Left ventricle myocardium inferior (tissue), 1 donor: Measurements from ENCODE around the gene LRRC7. TPM values are rescaled to one million over a fixed set of nuclear protein-coding genes. Genes with fewer than 3 reads are reported as not detected.

ENCODE experiments used
- DNase-seq: peaks from one replicate; pipeline ENCODE4 v3.0.0-alpha.2; 2020
- H3K27ac ChIP-seq: fragments of 200-600 bp; replicated peaks from 2 replicates; pipeline ENCODE4 v1.8.0; 2021
- H3K27me3 ChIP-seq: fragments of 200-600 bp; 2 replicates; pipeline ENCODE4 v1.8.0; 2021; ENCODE audit warnings: low read depth
- H3K36me3 ChIP-seq: fragments of 200-600 bp; 2 replicates; pipeline ENCODE4 v1.8.0; 2021
- H3K4me1 ChIP-seq: fragments of 200-600 bp; 2 replicates; pipeline ENCODE4 v1.8.0; 2021
- H3K4me3 ChIP-seq: fragments of 200-600 bp; 2 replicates; pipeline ENCODE4 v1.8.0; 2021; ENCODE audit warnings: mild to moderate bottlenecking, moderate library complexity
- H3K9me3 ChIP-seq: fragments of 200-600 bp; replicated peaks from 2 replicates; pipeline ENCODE4 v1.8.0; 2021
- intact Hi-C: fragments of 100-400 bp; cut with micrococcal nuclease; formaldehyde crosslinking; loops from one replicate; pipeline ENCODE4 v1.11.0; 2022
- total RNA-seq: library from RNA; stranded (reverse); fragmentation: NEBNext Ultra II Directional; extraction: Animal tissue kit (Norgen Biotek cat#: 25700); gene quantifications from one replicate; pipeline ENCODE4 v1.2.1, GENCODE V29; 2021
- TF ChIP-seq, protein P1 (sequence below): fragments of 200-600 bp; IDR thresholded peaks from 2 replicates; pipeline ENCODE4 v1.8.0; 2021; ENCODE audit warnings: antibody characterized with exemption, mild to moderate bottlenecking, borderline replicate concordance
- donor health status: DM: no; HTN: yes; CAD: no; lungs with severe emphysema.

The LRRC7 gene
- total RNA-seq, 1 donor from 2014 or later = 0.44 TPM

DNA sequence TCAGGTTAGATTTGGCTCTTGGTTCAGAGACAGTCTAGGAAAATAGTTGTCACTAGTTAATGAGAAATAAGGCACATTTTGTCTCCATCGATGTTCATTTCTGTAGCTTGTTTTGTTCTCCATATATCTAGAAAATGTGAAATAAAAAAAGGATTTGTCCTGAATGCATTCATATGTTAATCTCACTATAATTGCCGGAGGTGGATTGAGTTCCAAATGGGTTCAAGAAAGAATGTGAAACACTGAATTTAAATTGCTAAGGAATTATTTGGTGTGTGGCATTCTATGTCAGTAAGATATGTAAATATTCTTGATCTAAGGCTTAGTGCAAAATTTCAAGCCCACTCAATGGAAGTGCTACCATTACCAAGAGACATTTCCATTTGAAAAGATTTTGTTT, 176.7 kb downstream of the LRRC7 start:
- Histone ChIP-seq H3K27me3 (no peaks in the 10 kb centered on the region), H3K36me3 (no peaks in the 10 kb centered on the region), H3K27ac (no peak overlapping the region), H3K9me3 (no peaks in the 10 kb centered on the region), H3K4me3 (no peak overlapping the region), H3K4me1 (no peaks in the 10 kb centered on the region)
- intact Hi-C loops = no loop called here
- TF ChIP-seq, protein P1, sequence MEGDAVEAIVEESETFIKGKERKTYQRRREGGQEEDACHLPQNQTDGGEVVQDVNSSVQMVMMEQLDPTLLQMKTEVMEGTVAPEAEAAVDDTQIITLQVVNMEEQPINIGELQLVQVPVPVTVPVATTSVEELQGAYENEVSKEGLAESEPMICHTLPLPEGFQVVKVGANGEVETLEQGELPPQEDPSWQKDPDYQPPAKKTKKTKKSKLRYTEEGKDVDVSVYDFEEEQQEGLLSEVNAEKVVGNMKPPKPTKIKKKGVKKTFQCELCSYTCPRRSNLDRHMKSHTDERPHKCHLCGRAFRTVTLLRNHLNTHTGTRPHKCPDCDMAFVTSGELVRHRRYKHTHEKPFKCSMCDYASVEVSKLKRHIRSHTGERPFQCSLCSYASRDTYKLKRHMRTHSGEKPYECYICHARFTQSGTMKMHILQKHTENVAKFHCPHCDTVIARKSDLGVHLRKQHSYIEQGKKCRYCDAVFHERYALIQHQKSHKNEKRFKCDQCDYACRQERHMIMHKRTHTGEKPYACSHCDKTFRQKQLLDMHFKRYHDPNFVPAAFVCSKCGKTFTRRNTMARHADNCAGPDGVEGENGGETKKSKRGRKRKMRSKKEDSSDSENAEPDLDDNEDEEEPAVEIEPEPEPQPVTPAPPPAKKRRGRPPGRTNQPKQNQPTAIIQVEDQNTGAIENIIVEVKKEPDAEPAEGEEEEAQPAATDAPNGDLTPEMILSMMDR = no peak
- no peak for DNase-seq

DNA sequence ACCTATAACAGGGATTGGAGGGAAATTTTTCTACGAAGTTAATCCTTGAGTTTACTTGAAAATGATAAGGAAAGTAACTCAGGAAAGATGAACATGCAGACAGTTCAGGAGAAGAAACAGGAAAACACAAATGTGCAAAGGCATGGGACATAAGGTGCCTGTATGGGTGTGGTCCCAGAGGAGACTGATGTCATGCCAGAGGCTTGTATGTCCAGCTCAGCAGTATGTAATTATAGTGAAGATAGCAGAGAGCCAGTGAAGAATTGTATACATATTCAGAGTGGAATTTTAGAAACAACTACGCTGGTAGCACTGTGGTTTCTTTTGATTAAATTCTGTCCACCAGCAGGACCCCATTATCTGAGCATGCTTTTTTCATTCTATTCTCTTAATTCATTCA, 179.5 kb downstream of the LRRC7 start:
- TF ChIP-seq, protein P1 = no peak
- Histone ChIP-seq H3K27me3 (no peaks in the 10 kb centered on the region), H3K9me3 (no peaks in the 10 kb centered on the region), H3K4me1 (no peaks in the 10 kb centered on the region), H3K4me3 (no peak overlapping the region), H3K36me3 (no peaks in the 10 kb centered on the region), H3K27ac (no peak overlapping the region)
- no peak for DNase-seq
- intact Hi-C loops = no loop called here

DNA sequence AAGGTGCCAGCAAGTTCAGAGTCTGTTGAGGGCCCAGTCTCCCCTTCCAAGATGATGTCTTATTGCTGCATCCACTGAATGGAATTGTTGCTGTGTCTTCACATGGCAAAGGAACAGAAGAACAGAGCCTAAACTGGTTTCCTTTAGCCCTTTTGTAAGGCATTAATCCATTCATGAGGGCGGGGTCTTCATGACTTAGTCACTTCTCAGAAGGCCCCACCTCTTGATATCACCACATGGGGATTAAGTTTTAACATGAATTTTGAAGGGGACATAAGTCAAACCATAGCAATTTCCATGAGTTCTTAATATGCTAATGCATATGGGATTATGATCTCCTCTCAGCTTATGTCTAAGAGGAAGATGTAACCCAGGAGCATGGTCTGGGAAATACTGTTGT, 182.9 kb downstream of the LRRC7 start:
- H3K27ac ChIP-seq = no peak overlapping the region

DNA sequence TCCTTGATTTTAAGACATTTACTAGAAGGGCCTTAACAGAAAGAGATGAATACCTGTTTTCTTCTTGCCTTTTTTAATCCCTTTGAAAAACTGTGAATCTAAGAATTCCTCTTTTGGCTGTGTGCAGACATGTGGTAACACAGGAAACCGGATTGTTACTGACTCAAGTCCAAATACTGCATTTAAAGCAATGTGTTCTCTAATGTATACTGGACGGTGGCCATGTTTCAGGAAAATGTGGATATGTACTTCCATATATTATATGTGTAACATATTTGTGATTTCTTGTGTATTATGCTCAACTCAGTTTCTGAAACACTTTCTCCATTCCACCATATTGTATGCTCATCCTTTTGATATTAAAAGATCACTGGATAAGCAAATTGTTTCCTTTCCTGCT, 185.1 kb downstream of the LRRC7 start:
- intact Hi-C loops = no loop called here
- no peak for DNase-seq
- H3K4me1 ChIP-seq = no peaks in the 10 kb centered on the region
- H3K27ac ChIP-seq = no peak overlapping the region
- H3K36me3 ChIP-seq = no peaks in the 10 kb centered on the region
- H3K27me3 ChIP-seq = no peaks in the 10 kb centered on the region
- TF ChIP-seq, protein P1 = no peak
- no peak overlapping the region for H3K4me3 ChIP-seq
- H3K9me3 ChIP-seq = no peaks in the 10 kb centered on the region

More for the DNA sequence above, 182.9 kb downstream of the LRRC7 start:
- intact Hi-C loops = no loop called here
- TF ChIP-seq, protein P1 = no peak
- Histone ChIP-seq H3K4me3 (no peak overlapping the region), H3K36me3 (no peaks in the 10 kb centered on the region), H3K9me3 (no peaks in the 10 kb centered on the region), H3K27me3 (no peaks in the 10 kb centered on the region), H3K4me1 (no peaks in the 10 kb centered on the region)
- DNase-seq = no peak

DNA sequence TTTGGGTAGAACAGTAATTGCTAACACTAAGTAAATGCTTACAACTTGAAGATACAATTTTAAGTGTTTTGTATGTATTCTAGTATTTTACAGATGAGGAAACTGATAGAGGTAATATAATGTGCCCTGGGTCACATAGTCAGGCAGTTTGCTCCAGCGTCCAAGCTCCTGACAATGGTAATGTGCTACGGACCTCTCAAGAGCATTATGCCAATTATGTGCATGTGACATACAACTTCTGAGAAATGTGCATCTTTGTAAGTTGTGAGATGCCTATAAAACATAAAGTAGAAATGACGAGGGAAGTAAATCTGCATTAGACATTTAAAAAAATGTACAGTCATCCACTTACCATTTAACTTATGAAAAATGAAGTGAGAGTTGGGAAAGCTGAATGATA, 186.8 kb downstream of the LRRC7 start:
- H3K9me3 ChIP-seq = no peaks in the 10 kb centered on the region
- no peak for DNase-seq
- TF ChIP-seq, protein P1 = no peak
- no peaks in the 10 kb centered on the region for H3K36me3 ChIP-seq
- H3K4me1 ChIP-seq = no peaks in the 10 kb centered on the region
- intact Hi-C loops = no loop called here
- H3K27ac ChIP-seq = no peak overlapping the region
- H3K4me3 ChIP-seq = no peak overlapping the region
- no peaks in the 10 kb centered on the region for H3K27me3 ChIP-seq

DNA sequence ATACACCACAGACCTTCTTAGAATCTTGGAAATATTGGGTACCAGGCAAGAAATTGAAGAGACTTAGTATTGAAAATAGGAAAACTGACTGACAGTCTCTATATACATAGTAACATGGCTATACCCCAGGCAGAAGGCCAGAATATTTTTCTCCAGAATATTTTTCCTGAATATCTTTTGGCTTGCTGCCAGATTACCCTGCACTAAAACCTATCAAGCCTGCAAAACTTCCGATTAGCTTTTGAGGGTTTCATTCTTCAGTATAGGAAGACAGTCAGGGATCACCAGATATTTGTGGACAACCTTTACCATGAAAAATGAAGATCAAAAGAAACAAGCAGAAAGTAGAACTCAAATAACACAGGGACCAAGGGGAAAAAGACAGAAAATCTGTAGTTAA, 187.9 kb downstream of the LRRC7 start:
- Histone ChIP-seq H3K27ac (no peak overlapping the region), H3K27me3 (no peaks in the 10 kb centered on the region), H3K4me3 (no peak overlapping the region), H3K36me3 (no peaks in the 10 kb centered on the region), H3K4me1 (no peaks in the 10 kb centered on the region), H3K9me3 (no peaks in the 10 kb centered on the region)
- intact Hi-C loops = no loop called here
- no peak for DNase-seq
- TF ChIP-seq, protein P1 = no peak
